ENCODE measurements around the gene NIFK.

The NIFK gene

GRCh38 chr2:121699421-121700333, 37.0 kb downstream of the NIFK start (continued):
- peak; percentile 63 for TF ChIP-seq PATZ1 (tag by site-specific recombination; IDR thresholded peaks at IDR 0.05)
- TF ChIP-seq ZNF398 (tag by site-specific recombination; IDR thresholded peaks at IDR 0.05) = peak; percentile 48
- no peak for TF ChIP-seq ZNF112 (tag by site-specific recombination; IDR thresholded peaks at IDR 0.05)
- peak; percentile 88 for TF ChIP-seq ZBTB21 (tag by site-specific recombination; IDR thresholded peaks at IDR 0.05)
- peak; percentile 60; the same call in 1 of the 2 replicates for TF ChIP-seq GLIS1 (tag by site-specific recombination; IDR thresholded peaks at IDR 0.05)
- no peak for TF ChIP-seq SCRT1 (tag by site-specific recombination; IDR thresholded peaks at IDR 0.05; ENCODE audit: borderline replicate concordance)
- TF ChIP-seq ZNF692 (tag by site-specific recombination; IDR thresholded peaks at IDR 0.05) = 0 out of 2 replicates have a peak, but pooled peaks have one; percentile 26
- TF ChIP-seq ZNF629 (tag by site-specific recombination; IDR thresholded peaks at IDR 0.05) = peak; percentile 94

- ChIA-PET CTCF (interaction anchor here (0.7 to 2.2 kb wide), 2 partner anchors 9 to 168 kb away, joined by 3 to 5 read pairs; partner anchors contain the start of gene RNU4ATAC), POLR2A (interaction anchor here (2.0 to 2.4 kb wide), 2 partner anchors 38 to 48 kb away, joined by 6 to 10 read pairs; partner anchors contain the start of genes CLASP1 and NIFK)
Measured at GRCh38 chr2:121698318-121698930, 38.3 kb downstream of the NIFK start.

GRCh38 chr2:121697108-121697631, 39.5 kb downstream of the NIFK start:
- no peaks in the 10 kb centered on the region for H3K36me3 ChIP-seq (ENCODE audit: control insufficient read depth in 2 of 2, insufficient read depth in 1 of 2, low read length in 2 of 2)
- H3K9me3 ChIP-seq (ENCODE audit: control insufficient read depth, insufficient read depth, low read depth, low read length) = no peaks in the 10 kb centered on the region
- no peak overlapping the region for H3K27ac ChIP-seq (ENCODE audit: extremely low read depth, low read depth, low read length)
- H3K4me1 ChIP-seq (ENCODE audit: control insufficient read depth, insufficient read depth, low read length) = peaks cover 6% of the 10 kb centered on the region; the same call in 1 of the 2 replicates
- ChIA-PET POLR2A (interaction anchor here (1.1 to 1.7 kb wide), 3 partner anchors 47 to 166 kb away, joined by 4 read pairs; no protein-coding TSS in a partner anchor), CTCF (interaction anchor here (0.6 kb wide), 1 partner anchor 217 kb away, joined by 3 read pairs; no protein-coding TSS in a partner anchor)
- H3K4me3 ChIP-seq (ENCODE audit: low read depth, low read length) = no peak overlapping the region
- TF ChIP-seq ZNF433 (tag by site-specific recombination; IDR thresholded peaks at IDR 0.05; ENCODE audit: low read depth) = no peak
- TF ChIP-seq GLIS2 (tag by site-specific recombination; IDR thresholded peaks at IDR 0.05) = no peak
- no peak for TF ChIP-seq ATF2 (tag by site-specific recombination; IDR thresholded peaks at IDR 0.05; ENCODE audit: low read depth)
- TF ChIP-seq MEIS1 (CRISPR knock-in tag; IDR thresholded peaks at IDR 0.05; ENCODE audit: borderline replicate concordance) = no peak
- TF ChIP-seq ZNF140 (tag by site-specific recombination; IDR thresholded peaks at IDR 0.05) = no peak
- no peak for TF ChIP-seq ZNF501 (tag by site-specific recombination; IDR thresholded peaks at IDR 0.05)
- no peak for TF ChIP-seq ZFP41 (tag by site-specific recombination; IDR thresholded peaks at IDR 0.05; ENCODE audit: borderline replicate concordance)
- no peak for TF ChIP-seq ZNF146 (tag by site-specific recombination; IDR thresholded peaks at IDR 0.05)
- TF ChIP-seq ZNF514 (tag by site-specific recombination; IDR thresholded peaks at IDR 0.05) = no peak
- no peak for TF ChIP-seq KLF8 (tag by site-specific recombination; IDR thresholded peaks at IDR 0.05)

More at GRCh38 chr2:121698318-121698930, 38.3 kb downstream of the NIFK start:
- no peaks in the 10 kb centered on the region for H3K9me3 ChIP-seq (ENCODE audit: control insufficient read depth, insufficient read depth, low read depth, low read length)
- H3K36me3 ChIP-seq (ENCODE audit: control insufficient read depth in 2 of 2, insufficient read depth in 1 of 2, low read length in 2 of 2) = no peaks in the 10 kb centered on the region
- no peak overlapping the region for H3K4me3 ChIP-seq (ENCODE audit: low read depth, low read length)
- H3K27ac ChIP-seq (ENCODE audit: extremely low read depth, low read depth, low read length) = no peak overlapping the region
- peaks cover 6% of the 10 kb centered on the region; the same call in 1 of the 2 replicates for H3K4me1 ChIP-seq (ENCODE audit: control insufficient read depth, insufficient read depth, low read length)
- TF ChIP-seq HOXD13 (CRISPR knock-in tag; IDR thresholded peaks at IDR 0.05; ENCODE audit: borderline replicate concordance) (no peak), ZNF146 (tag by site-specific recombination; IDR thresholded peaks at IDR 0.05) (peak; percentile 84)

Measured in HEK293 (cell line).